ENCODE measurements around the gene BCAP31. TPM values are rescaled to one million over a fixed set of nuclear protein-coding genes. Genes with fewer than 3 reads are reported as not detected.

The BCAP31 gene
- total RNA-seq, 1 donor from 2014 or later: 219 TPM

DNA sequence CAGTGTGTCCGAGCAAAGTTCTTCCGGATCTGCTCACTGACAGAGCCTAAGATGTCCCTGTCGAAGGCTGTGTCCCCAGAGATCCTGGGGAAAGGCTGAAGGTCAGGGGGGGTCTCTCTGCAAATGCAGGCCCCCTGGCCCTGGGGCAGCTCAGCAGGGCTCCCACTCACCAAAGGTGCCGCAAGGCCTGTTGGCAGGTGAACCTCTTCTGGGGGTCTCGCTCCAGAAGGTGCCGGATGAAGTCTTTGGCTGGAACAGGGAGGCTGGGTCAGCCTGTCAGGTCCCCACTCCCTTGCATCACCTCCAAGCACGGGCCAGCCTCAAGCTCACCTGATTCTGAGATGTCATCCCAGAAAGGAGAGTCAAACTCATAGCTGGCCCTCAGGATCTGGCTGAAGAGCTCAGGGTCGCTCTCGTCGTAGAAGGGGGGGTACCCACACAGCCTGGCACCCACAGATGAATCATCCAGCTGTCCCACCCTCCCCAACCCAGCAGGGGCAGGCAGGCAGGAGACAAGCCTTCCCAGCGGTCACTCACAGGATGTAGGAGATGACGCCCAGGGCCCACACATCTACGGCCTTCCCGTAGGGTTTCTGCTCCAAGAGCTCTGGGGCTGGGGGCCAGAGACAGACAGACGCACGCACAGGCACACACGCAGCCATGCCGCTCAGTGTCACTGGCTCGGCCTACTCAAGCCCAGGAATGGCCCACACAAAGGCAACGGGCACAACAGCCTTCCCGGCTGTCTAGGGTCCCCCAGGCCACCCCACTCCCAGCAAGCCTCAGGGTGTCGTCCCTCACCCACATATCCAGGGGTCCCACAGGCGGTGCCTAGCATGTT, 53.2 kb downstream of the BCAP31 start:
- Histone ChIP-seq H3K4me1 (ENCODE audit: insufficient read depth, low read length) (no peaks in the 10 kb centered on the region), H3K9me3 (ENCODE audit: insufficient read depth, low read depth, low read length) (no peaks in the 10 kb centered on the region), H4K20me1 (ENCODE audit: insufficient read depth, low read length) (no peaks in the 10 kb centered on the region), H2AFZ (ENCODE audit: low read depth, low read length) (no peak overlapping the region), H3K4me2 (ENCODE audit: low read length) (no peak overlapping the region), H3K9ac (ENCODE audit: low read length) (no peak overlapping the region), H3K36me3 (ENCODE audit: insufficient read depth, low read length) (no peaks in the 10 kb centered on the region), H3K27me3 (ENCODE audit: insufficient read depth, low read length) (peaks cover 8% of the 10 kb centered on the region), H3K79me2 (ENCODE audit: insufficient read depth, low read length) (no peaks in the 10 kb centered on the region), H3K27ac (ENCODE audit: low read depth, low read length) (no peak overlapping the region), H3K4me3 (ENCODE audit: insufficient read depth, low read depth, low read length) (no peak overlapping the region)
- Mint-ChIP-seq H3K4me3 (ENCODE audit: unreplicated experiment) (no peak overlapping the region), H3K27me3 (ENCODE audit: low read depth, unreplicated experiment) (peaks cover 25% of the 10 kb centered on the region), H3K4me1 (ENCODE audit: low read depth, unreplicated experiment) (peaks cover 3% of the 10 kb centered on the region), H3K27ac (ENCODE audit: unreplicated experiment) (no peak overlapping the region), H3K36me3 (ENCODE audit: low read depth, unreplicated experiment) (no peaks in the 10 kb centered on the region), H3K9me3 (ENCODE audit: unreplicated experiment) (no peaks in the 10 kb centered on the region)
- DNase-seq (ENCODE audit: low read depth) (no peak), FAIRE-seq (no peak)
- TF ChIP-seq EZH2 (IDR thresholded peaks at IDR 0.05; ENCODE audit: insufficient read depth, low read length): no peak
- TF ChIP-seq, protein P1, sequence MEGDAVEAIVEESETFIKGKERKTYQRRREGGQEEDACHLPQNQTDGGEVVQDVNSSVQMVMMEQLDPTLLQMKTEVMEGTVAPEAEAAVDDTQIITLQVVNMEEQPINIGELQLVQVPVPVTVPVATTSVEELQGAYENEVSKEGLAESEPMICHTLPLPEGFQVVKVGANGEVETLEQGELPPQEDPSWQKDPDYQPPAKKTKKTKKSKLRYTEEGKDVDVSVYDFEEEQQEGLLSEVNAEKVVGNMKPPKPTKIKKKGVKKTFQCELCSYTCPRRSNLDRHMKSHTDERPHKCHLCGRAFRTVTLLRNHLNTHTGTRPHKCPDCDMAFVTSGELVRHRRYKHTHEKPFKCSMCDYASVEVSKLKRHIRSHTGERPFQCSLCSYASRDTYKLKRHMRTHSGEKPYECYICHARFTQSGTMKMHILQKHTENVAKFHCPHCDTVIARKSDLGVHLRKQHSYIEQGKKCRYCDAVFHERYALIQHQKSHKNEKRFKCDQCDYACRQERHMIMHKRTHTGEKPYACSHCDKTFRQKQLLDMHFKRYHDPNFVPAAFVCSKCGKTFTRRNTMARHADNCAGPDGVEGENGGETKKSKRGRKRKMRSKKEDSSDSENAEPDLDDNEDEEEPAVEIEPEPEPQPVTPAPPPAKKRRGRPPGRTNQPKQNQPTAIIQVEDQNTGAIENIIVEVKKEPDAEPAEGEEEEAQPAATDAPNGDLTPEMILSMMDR (IDR thresholded peaks at IDR 0.05; ENCODE audit: insufficient read depth, low read depth, low read length): no peak

- Mint-ChIP-seq H3K4me1 (ENCODE audit: low read depth, unreplicated experiment) (peaks cover 3% of the 10 kb centered on the region), H3K27ac (ENCODE audit: unreplicated experiment) (no peak overlapping the region), H3K27me3 (ENCODE audit: low read depth, unreplicated experiment) (peaks cover 32% of the 10 kb centered on the region), H3K4me3 (ENCODE audit: unreplicated experiment) (no peak overlapping the region), H3K9me3 (ENCODE audit: unreplicated experiment) (no peaks in the 10 kb centered on the region), H3K36me3 (ENCODE audit: low read depth, unreplicated experiment) (no peaks in the 10 kb centered on the region)
- no peaks in the 10 kb centered on the region for H3K79me2 ChIP-seq (ENCODE audit: insufficient read depth, low read length)
- no peak overlapping the region for H3K4me3 ChIP-seq (ENCODE audit: insufficient read depth, low read depth, low read length)
- H3K27me3 ChIP-seq (ENCODE audit: insufficient read depth, low read length): peaks cover 12% of the 10 kb centered on the region
- no peaks in the 10 kb centered on the region for H3K36me3 ChIP-seq (ENCODE audit: insufficient read depth, low read length)
- no peak overlapping the region for H3K9ac ChIP-seq (ENCODE audit: low read length)
- H4K20me1 ChIP-seq (ENCODE audit: insufficient read depth, low read length): no peaks in the 10 kb centered on the region
- no peak overlapping the region for H2AFZ ChIP-seq (ENCODE audit: low read depth, low read length)
- no peaks in the 10 kb centered on the region for H3K9me3 ChIP-seq (ENCODE audit: insufficient read depth, low read depth, low read length)
- no peak overlapping the region for H3K27ac ChIP-seq (ENCODE audit: low read depth, low read length)
- no peaks in the 10 kb centered on the region for H3K4me1 ChIP-seq (ENCODE audit: insufficient read depth, low read length)
- DNase-seq (ENCODE audit: low read depth): no peak
- TF ChIP-seq, protein P1 (IDR thresholded peaks at IDR 0.05; ENCODE audit: insufficient read depth, low read depth, low read length): no peak
- no peak for TF ChIP-seq EZH2 (IDR thresholded peaks at IDR 0.05; ENCODE audit: insufficient read depth, low read length)
- no peak overlapping the region for H3K4me2 ChIP-seq (ENCODE audit: low read length)
- FAIRE-seq: no peak
Observed at GRCh38 chrX:153669901-153670731, 54.1 kb downstream of the BCAP31 start.

Measured in astrocyte (in vitro differentiated cells and primary cell).